Adrenal gland (tissue), 12 donors: Measurements from ENCODE around the gene MYLK3. TPM values are rescaled to one million over a fixed set of nuclear protein-coding genes. Genes with fewer than 3 reads are reported as not detected.

ENCODE experiments used
- DNase-seq, 7 donors: peaks; one replicate each; pipeline ENCODE4 v3.0.0-alpha.2; 2019 to 2020
- H3K27ac ChIP-seq, 5 donors: fragments of 200-600 bp; sonication (generic) in 4 of 5; 1 replicate in 3 of 5; 2 replicates in 2 of 5; pipeline versions ENCODE4 v1.5.1 to v1.8.0; 2016 to 2020; ENCODE audit warnings: mild to moderate bottlenecking in 1 of 5
- H3K27me3 ChIP-seq: fragments of 200-600 bp; 2 replicates; pipeline ENCODE4 v1.8.0; 2021
- H3K36me3 ChIP-seq, 2 donors: fragments of 200-600 bp; replicated peaks in 1 of 2; 1 replicate in 1 of 2; 2 replicates in 1 of 2; pipeline versions ENCODE4 v1.5.1 to v1.8.0; 2018 to 2022
- H3K4me1 ChIP-seq, 2 donors: fragments of 200-600 bp; replicated peaks in 1 of 2; 1 replicate in 1 of 2; 2 replicates in 1 of 2; pipeline versions ENCODE4 v1.5.1 to v1.8.0; 2018 to 2021
- H3K4me3 ChIP-seq, 4 donors: fragments of 200-600 bp; sonication (generic) in 3 of 4; one replicate each; pipeline ENCODE4 v1.5.1; 2016 to 2018
- H3K9me3 ChIP-seq, 3 donors: fragments of 200-600 bp; sonication (generic) in 1 of 3; replicated peaks in 1 of 3; 1 replicate in 2 of 3; 2 replicates in 1 of 3; pipeline versions ENCODE4 v1.5.1 to v1.8.0; 2016 to 2021
- POLR2A ChIP-seq, 2 donors: fragments of 450-650 bp; IDR thresholded peaks; one replicate each; pipeline ENCODE4 v1.6.1; 2017; ENCODE audit warnings: antibody characterized with exemption in 2 of 2, mild to moderate bottlenecking in 2 of 2, moderate library complexity in 1 of 2
- WGBS, 4 donors: extraction: QIAGEN DNeasy Blood & Tissue Kit in 2 of 4; methylation state at CpG; one replicate each; pipeline versions ENCODE4 v1.1.5 to v1.1.7; 2013 to 2017; 5-methylcytosine and 5-hydroxymethylcytosine counted together
- intact Hi-C, 2 donors: fragments of 100-400 bp; cut with DNase I; formaldehyde crosslinking; loops; one replicate each; pipeline versions ENCODE4 v1.14.1 to v1.15.0; 2022 to 2023
- polyA plus RNA-seq, 3 donors: library from polyadenylated mRNA; stranded (reverse); fragments of 200-250 nt in 2 of 3; fragments of 350-450 nt in 1 of 3; fragmentation: Illumina TruSeq in 1 of 3; extraction: RNeasy Lipid Tissue Mini Kit (QIAGEN cat#74804) in 1 of 3; gene quantifications; one replicate each; pipeline ENCODE4 v1.2.3, GENCODE V29; 2013 to 2014
- total RNA-seq, 9 donors: library from RNA; depleted of rRNA in 4 of 9; stranded (reverse); fragments of >200 nt in 4 of 9; fragments of 120-200 nt in 1 of 9; fragmentation: NEBNext Ultra II Directional in 1 of 9; extraction: Animal tissue kit (Norgen Biotek cat#: 25700) in 1 of 9; gene quantifications; one replicate each; pipeline versions ENCODE4 v1.1.0 to v1.2.4, GENCODE V29; 2013 to 2023
- TF ChIP-seq, protein P1 (sequence below), 6 experiments: fragments of 450-650 bp in 4 of 6; fragments of 200-600 bp in 2 of 6; sonication (generic) in 1 of 6; IDR thresholded peaks; 1 replicate in 5 of 6; 2 replicates in 1 of 6; pipeline versions ENCODE4 v1.5.1 to v1.8.0; 2016 to 2021; ENCODE audit warnings: antibody characterized with exemption in 6 of 6, mild to moderate bottlenecking in 2 of 6, moderate library complexity in 1 of 6
- donor health status: healthy with polysubstance abuse.
- donor health status: Bipolar disorder and iron deficiency.
- donor health status: DM: yes; HTN: yes; CAD: no.
- donor health status: DM: no; HTN: no; CAD: no.
- donor health status: DM: no; HTN: no; CAD: no.
- donor health status: DM: yes; HTN: yes; CAD: no.

Gene MYLK3
- total and polyA plus RNA-seq, 12 donors: 0.10 to 3.9 (median 0.68) TPM

DNA sequence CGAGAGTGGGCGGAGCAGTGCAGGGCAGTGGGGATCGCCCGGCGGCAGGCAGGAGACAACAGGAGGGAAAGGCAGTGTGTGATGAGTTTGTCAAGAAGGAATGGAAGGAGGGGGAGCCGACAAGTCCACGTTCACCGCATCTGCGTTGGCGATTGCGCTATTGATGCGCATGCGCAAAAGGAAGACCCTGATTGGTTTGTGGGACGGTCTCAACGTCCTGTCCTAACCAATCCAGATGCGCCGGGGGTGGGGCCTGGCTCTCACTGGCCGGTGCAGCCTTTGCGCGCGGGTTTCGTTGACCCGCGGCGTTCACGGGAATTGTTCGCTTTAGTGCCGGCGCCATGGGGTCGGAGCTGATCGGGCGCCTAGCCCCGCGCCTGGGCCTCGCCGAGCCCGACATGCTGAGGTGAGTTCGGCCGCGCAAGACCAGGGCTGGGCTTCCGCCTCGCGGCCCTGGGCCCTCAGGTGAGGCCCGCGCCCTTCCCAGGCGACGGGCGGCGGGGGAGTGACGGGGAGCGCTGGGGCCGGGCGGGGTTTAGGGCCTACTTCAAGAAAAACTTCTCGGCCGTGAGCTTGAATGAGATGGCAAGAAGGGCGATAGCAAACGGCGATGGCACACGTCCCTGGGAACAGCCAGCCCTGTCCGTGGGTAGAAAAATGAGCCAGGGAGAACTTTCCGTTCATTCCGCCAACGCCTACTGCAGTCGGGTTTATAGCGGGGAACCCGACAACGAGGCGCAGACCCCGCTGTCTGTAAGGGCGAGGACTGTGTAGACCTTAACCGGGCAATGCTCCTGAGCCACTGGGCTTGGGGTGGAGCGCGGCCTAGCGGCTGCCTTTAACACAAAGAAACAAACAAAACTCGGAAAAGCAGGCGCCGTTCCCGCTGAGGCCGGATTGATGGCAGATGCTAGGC, 58.5 kb downstream of the MYLK3 start, which contains the start of gene ORC6:
Gene ORC6 (plus strand): TSS at position 295 of the 916 bp plus-strand sequence. CDS start 47 bp downstream, at position 342.
- H3K27ac ChIP-seq: peak within 1 kb of the TSS; percentile 91 to 96 (median 95)
- intact Hi-C loops: no loop called here
- TF ChIP-seq POLR2A (IDR thresholded peaks at IDR 0.05): peak in 1 of 2 donors; percentile 63
- TF ChIP-seq, protein P1, sequence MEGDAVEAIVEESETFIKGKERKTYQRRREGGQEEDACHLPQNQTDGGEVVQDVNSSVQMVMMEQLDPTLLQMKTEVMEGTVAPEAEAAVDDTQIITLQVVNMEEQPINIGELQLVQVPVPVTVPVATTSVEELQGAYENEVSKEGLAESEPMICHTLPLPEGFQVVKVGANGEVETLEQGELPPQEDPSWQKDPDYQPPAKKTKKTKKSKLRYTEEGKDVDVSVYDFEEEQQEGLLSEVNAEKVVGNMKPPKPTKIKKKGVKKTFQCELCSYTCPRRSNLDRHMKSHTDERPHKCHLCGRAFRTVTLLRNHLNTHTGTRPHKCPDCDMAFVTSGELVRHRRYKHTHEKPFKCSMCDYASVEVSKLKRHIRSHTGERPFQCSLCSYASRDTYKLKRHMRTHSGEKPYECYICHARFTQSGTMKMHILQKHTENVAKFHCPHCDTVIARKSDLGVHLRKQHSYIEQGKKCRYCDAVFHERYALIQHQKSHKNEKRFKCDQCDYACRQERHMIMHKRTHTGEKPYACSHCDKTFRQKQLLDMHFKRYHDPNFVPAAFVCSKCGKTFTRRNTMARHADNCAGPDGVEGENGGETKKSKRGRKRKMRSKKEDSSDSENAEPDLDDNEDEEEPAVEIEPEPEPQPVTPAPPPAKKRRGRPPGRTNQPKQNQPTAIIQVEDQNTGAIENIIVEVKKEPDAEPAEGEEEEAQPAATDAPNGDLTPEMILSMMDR (IDR thresholded peaks at IDR 0.05): peak in 4 of 6 experiments; percentile 31 to 36 (median 34)
- no peaks in the 10 kb centered on the region for H3K36me3 ChIP-seq
- peak within 1 kb of the TSS; percentile 46 to 95 (median 85) for H3K4me3 ChIP-seq
- no peaks in the 10 kb centered on the region for H3K27me3 ChIP-seq
- peaks cover 25 to 45% of the 10 kb centered on the region in 2 donors for H3K4me1 ChIP-seq
- H3K9me3 ChIP-seq: no peaks in the 10 kb centered on the region
- WGBS, 4 donors: 0 to 1% (median 0%) methylated on average over 28 to 79 of the region's 79 CpGs
- peak; percentile 97 to 100 (median 99) for DNase-seq

DNA sequence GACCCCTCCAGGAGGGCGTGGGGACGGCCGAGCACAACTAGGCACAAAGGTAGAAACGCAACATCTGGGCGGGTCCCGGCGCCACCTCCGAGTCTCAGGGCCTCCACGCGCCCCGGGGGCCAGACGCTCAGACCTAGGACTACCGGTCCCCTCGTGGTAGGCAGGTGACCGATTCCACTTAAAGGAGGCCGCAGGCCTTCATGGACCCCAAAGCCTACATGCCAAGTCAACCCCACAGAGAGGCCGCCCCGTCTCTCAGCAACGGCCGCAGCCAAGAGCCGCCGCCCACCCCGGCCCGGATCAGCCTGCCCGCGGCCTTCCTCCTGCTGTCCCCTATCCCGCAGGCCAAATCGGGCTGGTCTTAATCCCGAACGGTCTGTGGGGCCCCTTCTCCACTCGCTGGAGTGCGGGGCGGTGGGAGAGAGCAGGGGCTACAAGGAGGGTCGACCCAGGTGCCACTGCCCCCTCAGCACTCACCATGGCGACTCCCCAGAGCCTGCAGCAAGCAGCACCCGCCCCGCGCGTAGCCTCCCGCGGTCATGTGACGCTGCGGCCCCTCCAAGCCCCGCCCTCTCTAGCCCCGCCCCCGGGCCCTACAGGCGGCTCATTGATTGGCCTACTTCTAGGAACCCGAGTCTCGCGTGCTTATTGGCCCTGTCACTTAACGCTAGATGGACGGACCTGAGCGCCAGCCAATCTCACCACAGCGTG, 59.3 kb downstream of the MYLK3 start, which contains the start of gene VPS35:
Gene VPS35 (minus strand): TSS at position 525 of the 711 bp plus-strand sequence. CDS start 45 bp downstream, at position 480.
- intact Hi-C loops: no loop called here
- peak within 1 kb of the TSS; percentile 46 to 95 (median 85) for H3K4me3 ChIP-seq
- peaks cover 25 to 48% of the 10 kb centered on the region in 2 donors for H3K4me1 ChIP-seq
- no peaks in the 10 kb centered on the region for H3K36me3 ChIP-seq
- peak within 1 kb of the TSS; percentile 91 to 96 (median 95) for H3K27ac ChIP-seq
- 0 to 2% (median 0%) methylated on average over 4 to 54 of the region's 54 CpGs for WGBS, 4 donors
- H3K9me3 ChIP-seq: no peaks in the 10 kb centered on the region
- H3K27me3 ChIP-seq: no peaks in the 10 kb centered on the region
- TF ChIP-seq, protein P1 (IDR thresholded peaks at IDR 0.05): peak in 2 of 6 experiments; percentile 13 to 29
- peak in 1 of 2 donors; percentile 58 for TF ChIP-seq POLR2A (IDR thresholded peaks at IDR 0.05)
- DNase-seq: peak; percentile 99 to 100 (median 100)

DNA sequence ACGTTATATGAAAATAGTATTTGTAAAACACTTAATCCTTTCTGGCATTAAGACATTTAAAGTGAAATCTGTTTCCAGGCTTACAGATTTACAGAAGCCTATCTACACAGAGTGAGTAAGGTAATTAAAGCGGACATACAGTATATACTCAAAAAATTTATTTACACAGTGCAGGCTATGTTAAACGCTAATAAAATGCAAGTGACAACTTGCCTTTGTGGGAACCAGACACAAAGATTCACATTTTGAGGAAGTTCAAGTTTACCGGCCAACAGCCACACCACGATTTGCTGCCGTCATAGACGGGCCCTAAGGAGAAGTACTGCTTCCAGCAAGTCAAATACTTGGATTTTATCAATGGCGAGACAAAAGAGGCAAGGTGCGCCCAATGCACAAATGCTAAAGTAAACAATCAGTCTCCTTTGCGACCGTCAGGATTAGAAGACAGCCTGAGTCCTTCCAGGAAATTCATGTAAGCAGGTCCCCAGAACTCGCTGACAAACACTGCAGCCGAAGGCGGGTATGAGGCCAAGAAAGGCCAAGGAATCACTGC, 60.0 kb downstream of the MYLK3 start:
- Histone ChIP-seq H3K27me3 (no peaks in the 10 kb centered on the region), H3K36me3 (no peaks in the 10 kb centered on the region), H3K4me1 (peaks cover 25 to 48% of the 10 kb centered on the region in 2 donors), H3K27ac (peak overlapping the region; percentile 91 to 96 (median 95)), H3K4me3 (peak overlapping the region in 3 of 4 donors; percentile 0 to 95 (median 77)), H3K9me3 (no peaks in the 10 kb centered on the region)
- intact Hi-C loops: no loop called here
- peak in 5 of 7 donors; percentile 35 to 77 (median 46) for DNase-seq
- WGBS, 4 donors: 4 to 9% (median 5%) methylated on average over 11 to 14 of the region's 14 CpGs
- no peak for TF ChIP-seq POLR2A (IDR thresholded peaks at IDR 0.05)
- TF ChIP-seq, protein P1 (IDR thresholded peaks at IDR 0.05): no peak
